HG03175 (cell line): ENCODE results near the gene DCAF6.

Experiments
- ATAC-seq: cut with Tn5 transposase; IDR thresholded peaks from one replicate; pipeline ENCODE4 v1.9.1; 2021; ENCODE audit warnings: mild to moderate bottlenecking, moderate library complexity; ENCODE audit not compliant: unreplicated experiment

DCAF6 gene

DNA sequence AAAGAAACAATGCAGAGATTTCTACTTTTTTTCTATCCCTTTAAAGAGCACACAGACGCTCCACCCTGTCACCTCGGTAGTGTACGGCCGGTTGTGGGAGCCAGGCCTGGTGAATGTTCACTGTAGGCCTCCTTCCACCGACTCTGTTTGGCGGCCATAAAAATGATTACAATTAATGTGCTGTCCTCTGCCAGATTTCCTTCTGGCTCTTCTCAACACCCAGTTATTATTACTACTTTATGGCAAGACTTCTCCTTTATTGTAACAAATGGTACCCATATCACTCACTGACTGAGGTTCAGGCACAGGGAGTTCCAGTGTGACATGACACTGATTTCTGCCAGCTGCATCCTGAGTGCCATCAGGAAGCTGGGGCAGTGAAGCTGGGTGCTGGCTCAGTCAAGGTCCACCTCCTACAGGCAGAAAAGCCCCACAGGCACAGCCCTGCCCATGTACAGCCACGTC is 162.9 kb downstream of the DCAF6 start:
- ATAC-seq = no peak

DNA sequence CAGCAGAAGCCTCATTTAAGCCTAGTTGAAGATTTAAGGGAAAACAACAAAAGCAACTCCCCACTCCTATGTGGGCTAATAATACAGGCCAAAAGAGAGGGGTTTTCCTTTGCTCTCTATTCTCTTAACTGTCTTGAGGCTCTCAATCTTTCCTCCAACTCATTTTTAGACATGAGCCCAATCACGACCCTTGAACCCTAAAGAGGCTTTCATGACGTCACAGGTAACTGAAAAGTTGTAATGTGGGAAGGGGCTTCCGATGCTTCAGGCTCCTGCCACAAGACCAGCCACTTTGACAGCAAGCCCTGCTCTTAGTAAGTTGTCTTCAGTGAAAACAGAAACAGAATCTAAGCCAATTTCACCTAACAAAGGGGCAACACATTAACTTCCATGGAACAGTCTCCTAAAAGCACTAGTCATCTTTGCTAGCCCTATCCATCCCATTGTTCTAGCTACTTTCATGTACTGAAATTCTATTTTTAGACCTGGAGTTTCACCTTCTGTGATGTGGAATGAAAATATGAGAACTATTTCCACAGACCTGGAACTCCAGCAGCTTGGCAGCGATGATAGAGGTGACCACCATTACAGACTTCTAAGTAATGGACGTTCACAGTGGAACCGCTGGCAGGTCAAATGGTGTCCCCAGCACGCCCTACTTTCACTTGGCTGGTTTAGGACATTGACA is 164.0 kb downstream of the DCAF6 start:
- ATAC-seq = no peak

DNA sequence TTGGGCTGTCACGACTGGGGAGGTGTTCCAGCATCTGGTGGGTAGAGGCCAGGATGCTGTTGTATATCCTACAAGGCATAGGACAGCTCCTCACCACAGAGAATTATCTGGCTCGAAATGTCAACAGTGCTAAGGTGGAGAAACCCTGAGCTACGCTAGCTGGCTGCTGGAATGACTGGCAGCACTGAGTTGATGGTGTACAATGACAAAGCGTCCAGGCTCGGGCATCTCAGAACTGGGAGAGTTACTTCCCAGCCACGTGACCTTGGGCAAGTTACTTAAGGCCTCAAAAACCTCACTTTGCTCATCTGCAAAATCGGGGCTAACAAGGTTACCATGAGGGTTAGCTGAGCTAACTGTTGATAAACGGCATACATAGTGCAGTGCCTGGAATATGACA is 164.9 kb downstream of the DCAF6 start:
- no peak for ATAC-seq

DNA sequence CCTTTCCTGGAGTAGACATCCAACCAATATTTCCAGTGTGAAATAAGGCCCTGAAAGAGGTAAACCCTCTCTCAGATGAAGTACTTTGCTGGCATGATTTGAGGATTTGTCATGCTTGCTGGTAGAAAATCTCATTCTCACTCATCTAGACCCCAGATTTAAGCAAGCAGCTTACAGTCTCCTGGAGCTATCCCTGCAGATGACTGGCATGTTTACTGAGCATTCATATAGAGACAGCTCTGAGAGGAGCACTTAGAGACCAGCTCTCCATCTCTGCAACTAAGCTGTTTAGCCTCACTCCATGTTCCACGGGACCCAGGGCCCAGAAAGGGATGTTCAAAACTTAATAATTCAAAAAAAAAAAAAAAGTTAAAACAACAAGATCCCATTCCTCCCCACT is 166.0 kb downstream of the DCAF6 start:
- no peak for ATAC-seq

DNA sequence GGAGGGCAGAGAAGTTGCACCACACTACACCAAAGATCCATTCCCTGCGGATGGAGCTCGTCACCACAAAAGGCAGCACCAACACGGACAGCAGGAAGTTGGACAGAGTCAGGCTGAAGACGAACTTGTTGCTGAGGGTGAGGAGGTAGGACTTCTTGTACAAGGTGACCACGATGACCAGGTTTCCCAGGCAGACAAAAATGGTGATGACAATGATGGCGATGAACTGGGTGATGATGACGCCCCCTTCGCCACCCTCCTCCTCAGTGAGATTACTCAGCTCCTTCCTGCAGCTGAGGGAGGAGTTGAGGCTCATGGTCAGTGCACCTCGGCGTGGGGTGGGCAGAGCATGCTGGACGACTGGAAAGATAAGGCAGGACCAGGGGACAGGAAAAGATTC is 168.1 kb downstream of the DCAF6 start:
- no peak for ATAC-seq

DNA sequence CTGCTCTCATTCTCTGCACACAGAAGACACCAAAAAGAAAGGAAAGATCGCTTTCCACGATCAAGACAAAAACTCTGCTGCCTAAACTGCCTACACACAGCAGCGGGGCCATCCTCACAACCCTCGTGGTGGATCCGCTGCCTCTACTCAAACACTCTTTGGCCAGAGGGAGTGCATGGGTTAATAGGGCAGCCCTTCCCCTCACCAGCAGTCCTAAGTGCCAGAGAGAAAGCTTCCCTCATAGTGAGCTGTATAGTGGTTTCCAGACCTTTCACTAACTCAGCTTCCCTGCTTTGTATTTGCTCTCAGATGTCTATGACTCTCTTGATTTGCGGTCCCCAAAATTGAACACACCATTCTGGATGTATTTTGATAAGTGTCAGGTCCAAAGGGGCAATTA is 169.4 kb downstream of the DCAF6 start:
- no peak for ATAC-seq

DNA sequence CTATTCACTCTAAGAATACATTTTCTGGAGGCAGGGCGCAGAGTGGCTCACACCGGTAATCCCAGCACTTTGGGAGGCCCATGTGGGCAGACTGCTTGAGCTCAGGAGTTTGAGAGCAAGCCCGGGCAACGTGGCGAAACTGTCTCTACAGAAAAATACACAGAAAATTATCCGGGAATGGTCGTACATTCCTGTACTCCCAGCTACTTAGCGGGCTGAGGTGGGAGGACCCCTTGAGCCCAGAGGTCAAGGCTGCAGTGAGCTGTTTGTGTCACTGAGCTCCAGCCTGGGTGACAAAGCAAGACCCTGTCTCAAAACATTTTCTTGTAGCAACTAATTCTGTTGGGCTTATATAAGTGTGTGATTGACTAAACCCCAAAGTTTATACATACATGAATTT is 169.8 kb downstream of the DCAF6 start:
- no peak for ATAC-seq

DNA sequence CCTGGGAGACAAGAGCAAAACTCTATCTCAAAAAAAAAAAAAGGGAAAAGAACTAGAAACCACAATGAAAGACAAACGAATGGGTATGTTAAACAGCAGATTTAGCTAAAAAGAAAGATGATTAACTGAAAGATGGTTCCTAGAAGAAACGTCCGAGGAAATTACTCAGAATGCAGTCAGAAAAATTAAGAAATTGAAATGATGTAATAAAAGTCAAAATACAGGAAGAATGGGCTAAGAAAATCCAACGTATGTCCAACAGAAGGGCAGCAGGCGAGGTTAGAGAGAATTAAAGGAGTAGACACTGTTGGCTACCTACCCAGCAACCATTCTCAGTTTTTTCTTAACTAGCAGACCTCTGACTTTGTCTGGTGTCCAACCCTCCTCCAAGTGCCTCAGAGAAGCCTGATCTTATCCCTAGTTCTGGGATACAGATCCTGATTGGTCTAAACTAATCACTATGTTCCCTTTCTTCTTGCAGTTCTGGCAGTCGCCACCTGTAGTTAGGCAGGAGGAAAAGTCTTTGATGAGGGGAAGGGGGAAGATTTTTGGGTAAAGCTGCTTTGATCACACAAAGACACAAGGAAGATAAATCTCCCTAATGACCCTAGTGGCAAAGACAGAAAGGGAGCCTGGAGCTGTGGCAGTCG is 174.5 kb downstream of the DCAF6 start:
- no peak for ATAC-seq

DNA sequence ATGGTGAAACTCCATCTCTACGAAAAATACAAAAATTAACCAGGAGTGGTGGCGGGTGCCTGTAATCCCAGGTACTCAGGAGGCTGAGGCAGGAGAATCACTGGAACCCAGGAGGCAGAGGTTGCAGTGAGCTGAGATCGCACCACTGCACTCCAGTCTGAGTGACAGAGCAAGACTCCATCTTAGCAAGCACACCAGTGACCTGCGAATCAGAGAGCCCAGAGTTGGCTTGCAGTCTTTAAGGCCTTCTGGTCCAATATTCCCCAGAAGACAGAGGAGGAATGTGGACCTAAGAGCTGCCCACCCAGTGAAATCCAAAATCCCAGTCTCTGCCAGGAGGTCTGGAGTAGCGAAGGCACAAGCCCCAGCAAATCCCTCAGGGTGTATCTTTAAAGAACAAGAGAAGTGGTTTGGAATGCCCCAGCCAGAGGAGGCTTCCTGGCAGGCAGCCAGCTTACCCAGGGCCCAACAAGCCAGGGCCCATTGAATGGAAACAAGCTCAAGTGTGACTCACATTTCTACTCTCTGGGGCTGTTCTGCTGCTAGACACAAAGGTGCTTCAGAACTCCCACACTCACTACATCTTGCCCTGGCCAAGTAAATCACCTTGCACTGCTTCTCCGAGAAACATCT is 176.3 kb downstream of the DCAF6 start:
- no peak for ATAC-seq

DNA sequence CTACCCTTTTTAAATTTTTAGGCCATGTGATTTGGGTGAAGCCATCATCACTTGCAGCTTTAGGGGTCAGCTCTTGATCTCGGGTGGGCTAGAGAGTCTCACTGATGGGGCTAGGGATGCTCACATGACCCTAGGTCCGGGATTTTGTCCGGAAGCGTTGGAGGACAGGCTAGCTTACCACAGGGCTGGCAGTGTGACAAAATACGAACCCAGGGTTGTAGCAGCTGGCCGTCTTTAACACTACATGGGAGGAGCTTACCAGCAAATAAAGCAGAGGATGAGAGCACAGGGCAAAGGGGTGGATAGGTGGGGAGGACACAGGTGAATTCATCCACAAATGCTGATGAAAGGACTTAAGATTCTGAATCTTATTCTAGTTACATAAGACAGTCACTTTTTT is 178.4 kb downstream of the DCAF6 start:
- no peak for ATAC-seq

DNA sequence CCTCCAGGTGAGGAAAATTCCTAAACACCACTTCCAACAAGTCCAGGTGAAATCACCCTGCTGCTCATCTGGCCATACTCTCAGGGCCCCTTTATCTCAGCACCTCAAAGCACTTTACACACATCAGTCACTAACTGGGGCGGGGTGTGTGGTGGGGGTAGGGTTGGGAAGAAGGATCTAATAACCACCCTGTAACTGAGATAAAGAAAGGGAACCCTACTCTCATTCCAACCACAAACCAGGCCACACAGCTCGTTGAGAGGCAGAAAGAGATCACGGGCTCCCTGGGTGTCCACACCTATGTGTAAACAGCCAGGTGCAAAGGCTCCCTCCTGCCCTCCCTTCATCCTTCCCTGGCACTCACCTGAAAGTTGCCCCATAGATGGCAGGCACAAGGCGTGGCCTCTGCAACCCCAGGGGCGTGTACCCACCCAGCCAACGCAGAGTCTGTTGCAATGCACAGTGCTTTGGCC is 179.9 kb downstream of the DCAF6 start:
- ATAC-seq = no peak

DNA sequence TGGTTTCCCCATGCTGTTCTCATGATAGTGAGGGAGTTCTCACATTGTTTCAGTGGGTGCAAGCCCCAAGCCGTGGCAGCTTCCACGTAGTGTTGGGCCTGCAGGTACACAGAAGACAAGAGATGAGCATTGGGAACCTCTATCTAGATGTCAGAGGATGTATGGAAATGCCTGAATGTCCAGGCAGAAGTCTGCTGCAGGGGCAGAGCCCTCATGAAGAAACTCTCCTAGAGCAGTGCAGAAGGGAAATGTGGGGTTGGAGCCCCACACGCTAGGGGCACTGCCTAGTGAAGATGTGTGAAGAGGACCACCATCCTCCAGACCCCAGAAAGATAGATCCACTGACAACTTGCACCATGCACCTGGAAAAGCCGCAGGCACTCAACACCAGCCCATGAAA is 183.3 kb downstream of the DCAF6 start:
- no peak for ATAC-seq

DNA sequence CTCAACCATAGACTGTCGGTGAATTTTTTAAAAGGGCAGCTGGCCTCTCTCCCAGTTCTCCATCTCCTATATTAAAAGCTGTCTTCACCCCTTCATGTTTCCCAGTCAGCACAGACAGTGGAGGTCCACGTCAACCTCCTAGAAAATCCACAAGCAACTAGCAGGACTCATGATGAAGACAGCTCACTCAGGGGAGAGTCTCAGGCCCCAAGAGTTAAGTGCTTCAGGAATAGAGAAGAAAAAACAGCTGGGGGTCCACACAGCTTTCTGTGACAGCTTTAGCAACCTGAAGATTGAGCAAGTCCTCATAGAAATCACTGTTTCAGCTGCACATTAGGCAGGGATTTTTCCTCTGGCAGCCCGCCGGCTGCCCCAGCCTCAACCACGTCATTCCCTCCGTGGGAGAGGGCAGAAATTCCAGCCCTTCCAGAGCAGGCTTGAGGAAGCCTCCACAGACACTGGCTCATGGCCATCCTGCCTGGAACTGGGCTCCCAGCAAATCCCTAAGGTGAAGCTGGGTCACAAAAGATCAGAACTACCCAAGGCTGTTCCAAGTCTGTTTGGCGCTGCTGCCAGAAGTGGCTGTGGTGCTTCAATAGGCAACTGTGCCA is 185.0 kb downstream of the DCAF6 start:
- ATAC-seq = no peak

DNA sequence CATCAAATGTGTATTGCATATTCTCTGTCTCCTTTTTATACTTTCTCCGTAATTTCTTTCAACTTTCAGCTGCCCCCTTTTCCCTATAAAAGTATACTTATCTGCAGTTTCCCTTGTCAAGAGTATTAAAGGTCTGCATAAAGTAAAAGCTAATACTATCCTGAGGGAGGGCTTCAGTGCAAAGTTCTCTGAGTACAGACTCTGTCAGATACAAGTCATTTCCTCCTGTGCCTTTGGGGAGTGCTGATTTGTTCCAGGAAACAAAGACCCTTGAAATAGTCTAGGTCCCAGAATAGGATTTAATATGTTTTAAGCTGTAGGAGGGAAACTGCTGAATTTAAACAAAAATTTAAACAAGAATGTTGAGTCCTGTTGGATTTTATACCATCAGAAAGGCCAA is 188.6 kb downstream of the DCAF6 start:
- ATAC-seq = no peak
